GM10266 (cell line): ENCODE results near the gene CCR3.

Source experiments
- DNase-seq: peaks from one replicate; pipeline ENCODE4 v3.0.0; 2012; ENCODE audit errors: extremely low spot score
- TF ChIP-seq, protein P1 (sequence below): IDR thresholded peaks from 2 replicates; pipeline ENCODE4 v1.5.1; 2012; ENCODE audit warnings: mild to moderate bottlenecking, low read depth; ENCODE audit not compliant: control insufficient read depth, insufficient read depth; ENCODE audit errors: missing control alignments

CCR3 gene

GRCh38 chr3:46221938-46222337 is 20.3 kb upstream of the CCR3 start:
- TF ChIP-seq, protein P1, sequence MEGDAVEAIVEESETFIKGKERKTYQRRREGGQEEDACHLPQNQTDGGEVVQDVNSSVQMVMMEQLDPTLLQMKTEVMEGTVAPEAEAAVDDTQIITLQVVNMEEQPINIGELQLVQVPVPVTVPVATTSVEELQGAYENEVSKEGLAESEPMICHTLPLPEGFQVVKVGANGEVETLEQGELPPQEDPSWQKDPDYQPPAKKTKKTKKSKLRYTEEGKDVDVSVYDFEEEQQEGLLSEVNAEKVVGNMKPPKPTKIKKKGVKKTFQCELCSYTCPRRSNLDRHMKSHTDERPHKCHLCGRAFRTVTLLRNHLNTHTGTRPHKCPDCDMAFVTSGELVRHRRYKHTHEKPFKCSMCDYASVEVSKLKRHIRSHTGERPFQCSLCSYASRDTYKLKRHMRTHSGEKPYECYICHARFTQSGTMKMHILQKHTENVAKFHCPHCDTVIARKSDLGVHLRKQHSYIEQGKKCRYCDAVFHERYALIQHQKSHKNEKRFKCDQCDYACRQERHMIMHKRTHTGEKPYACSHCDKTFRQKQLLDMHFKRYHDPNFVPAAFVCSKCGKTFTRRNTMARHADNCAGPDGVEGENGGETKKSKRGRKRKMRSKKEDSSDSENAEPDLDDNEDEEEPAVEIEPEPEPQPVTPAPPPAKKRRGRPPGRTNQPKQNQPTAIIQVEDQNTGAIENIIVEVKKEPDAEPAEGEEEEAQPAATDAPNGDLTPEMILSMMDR: no peak
- DNase-seq: no peak

GRCh38 chr3:46222435-46223161 is 19.7 kb upstream of the CCR3 start:
- TF ChIP-seq, protein P1: no peak
- no peak for DNase-seq

DNA sequence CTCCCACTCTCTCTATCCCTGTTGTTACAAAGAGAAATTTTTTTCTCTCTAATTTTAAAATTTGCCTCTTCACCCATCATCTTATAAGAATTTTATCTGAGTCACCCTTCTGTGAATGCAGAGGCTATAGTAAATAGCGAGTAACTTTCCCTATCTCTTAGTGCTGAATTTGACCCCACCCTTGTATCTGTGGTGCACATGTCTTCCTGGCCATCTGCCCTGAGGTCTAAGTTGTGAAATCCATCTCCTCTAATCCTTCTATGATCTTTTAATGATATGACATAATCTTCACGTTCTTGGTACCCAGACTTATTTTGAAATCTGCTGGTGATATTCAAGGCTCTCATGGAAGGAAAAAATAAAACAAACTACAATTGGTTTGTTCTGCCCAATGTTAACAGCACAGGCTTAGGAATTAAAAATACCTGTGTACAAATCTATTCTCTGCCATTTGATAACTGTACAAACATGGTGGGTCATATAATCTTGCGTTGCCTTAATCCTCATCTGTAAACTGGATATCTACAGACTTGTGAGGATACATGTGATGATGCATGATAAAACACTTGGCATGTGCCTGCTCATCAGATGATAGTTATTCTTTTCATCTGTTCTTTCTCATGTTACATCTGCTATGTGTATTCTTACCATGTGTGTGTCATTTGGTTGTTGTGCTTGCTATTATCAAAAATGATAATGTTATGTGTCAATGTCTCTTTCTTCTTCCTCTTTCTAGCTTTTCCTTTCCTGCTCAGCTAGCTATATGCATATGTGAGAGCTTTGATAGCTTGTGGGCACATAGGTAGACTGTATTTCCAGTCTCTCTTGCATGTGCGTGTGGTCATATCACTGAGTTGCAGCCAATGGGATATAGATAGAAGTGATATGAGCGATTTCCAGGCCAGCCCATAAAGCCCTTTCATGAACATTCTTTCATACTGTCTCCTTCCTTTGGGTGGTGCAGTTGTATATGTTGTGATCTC is 13.7 kb upstream of the CCR3 start:
- TF ChIP-seq, protein P1: no peak
- DNase-seq: no peak

DNA sequence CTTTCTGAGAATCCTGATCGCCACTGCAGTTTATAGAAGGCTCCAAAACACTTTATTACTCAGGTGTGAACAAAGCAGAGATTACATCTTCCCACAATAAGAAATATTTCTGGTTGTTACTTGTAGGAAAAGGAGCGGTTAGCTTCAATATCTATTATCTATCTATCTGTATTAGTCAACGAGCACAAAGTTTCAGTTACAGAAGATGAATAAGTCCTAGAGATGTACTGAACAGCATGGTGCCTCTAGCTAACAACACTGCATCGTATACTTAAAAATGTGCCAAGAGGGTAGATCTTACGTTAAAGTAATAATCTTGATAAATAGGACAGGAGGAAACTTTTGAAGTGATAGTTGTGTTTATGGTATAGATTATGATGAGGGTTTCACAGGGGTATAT is 10.9 kb upstream of the CCR3 start:
- TF ChIP-seq, protein P1: no peak
- DNase-seq: no peak

DNA sequence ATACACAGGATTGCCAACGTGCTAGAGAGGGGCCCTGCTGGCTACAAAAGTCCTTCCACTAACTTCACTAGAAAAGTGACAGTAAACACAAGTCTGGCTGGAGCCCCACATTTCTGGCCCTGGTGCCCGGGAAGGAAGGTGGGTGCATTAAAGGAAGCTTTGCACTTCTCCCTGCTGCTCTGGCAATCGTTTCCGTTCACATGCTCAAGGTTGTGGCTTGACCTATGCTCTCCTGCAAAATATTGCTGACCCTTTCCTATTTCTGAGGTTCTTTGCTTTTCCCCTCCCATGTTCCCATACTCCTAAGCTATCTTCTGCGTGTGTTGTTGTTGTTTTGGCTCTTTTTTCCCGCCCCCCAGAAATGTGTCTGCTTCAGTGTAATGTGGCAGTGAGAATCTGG is 9.1 kb upstream of the CCR3 start:
- DNase-seq: no peak

DNA sequence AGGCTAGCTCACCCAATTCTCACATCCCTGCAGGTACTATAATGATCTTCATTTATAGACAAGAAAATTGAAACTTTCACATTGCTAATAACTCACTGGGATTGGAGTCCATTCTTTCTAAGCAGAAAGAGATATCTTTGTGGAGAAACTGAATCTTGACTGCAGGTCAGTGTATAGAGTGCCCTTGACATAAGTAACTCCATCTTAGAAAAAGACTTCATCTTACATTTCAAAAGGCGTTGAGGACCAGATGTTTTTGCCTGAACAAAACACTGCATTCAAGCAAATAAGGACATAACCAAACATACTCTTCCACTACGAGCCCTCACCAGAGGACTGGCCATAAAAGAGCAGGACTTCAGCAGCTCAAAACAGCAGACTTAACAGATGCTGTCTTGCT is 6.8 kb upstream of the CCR3 start:
- TF ChIP-seq, protein P1: no peak
- no peak for DNase-seq

More for the DNA sequence above, 9.1 kb upstream of the CCR3 start:
- TF ChIP-seq, protein P1: no peak
